Upper lobe of left lung (tissue), 6 donors: Measurements from ENCODE around the gene CDHR4. TPM values are rescaled to one million over a fixed set of nuclear protein-coding genes. Genes with fewer than 3 reads are reported as not detected.
A peak's percentile ranks its signal among the peaks of the same experiment; 100 is the strongest.
"Not testable (repeated sequence)": the region's sequence is repeated elsewhere in the genome, so short reads cannot be mapped to it uniquely, and the experiment has no call there.

Experiments
- ATAC-seq, 2 donors: fragments of 200-7000 bp; cut with Tn5 transposase; one replicate each; pipeline ENCODE4 v1.9.1; 2022; ENCODE audit warnings: mild to moderate bottlenecking in 2 of 2, moderate library complexity in 2 of 2; ENCODE audit not compliant: low FRiP score in 2 of 2
- DNase-seq, 2 donors: peaks; one replicate each; pipeline ENCODE4 v3.0.0-alpha.2; 2019 to 2020
- H3K27ac ChIP-seq, 4 donors: fragments of 200-600 bp; sonication (generic); one replicate each; pipeline ENCODE4 v1.5.1; 2016 to 2019
- H3K27me3 ChIP-seq, 4 donors: fragments of 200-600 bp; sonication (generic); one replicate each; pipeline ENCODE4 v1.5.1; 2017 to 2019
- H3K36me3 ChIP-seq, 4 donors: fragments of 200-600 bp; sonication (generic); one replicate each; pipeline ENCODE4 v1.5.1; 2016 to 2019
- H3K4me1 ChIP-seq, 4 donors: fragments of 200-600 bp; sonication (generic); one replicate each; pipeline ENCODE4 v1.5.1; 2018 to 2019
- H3K4me3 ChIP-seq, 4 donors: fragments of 200-600 bp; sonication (generic); one replicate each; pipeline ENCODE4 v1.5.1; 2017 to 2019; ENCODE audit warnings: mild to moderate bottlenecking in 2 of 4, moderate library complexity in 1 of 4
- H3K9me3 ChIP-seq, 4 donors: fragments of 200-600 bp; sonication (generic); one replicate each; pipeline ENCODE4 v1.5.1; 2018 to 2019
- CTCF ChIP-seq, 6 experiments: fragments of 450-650 bp in 4 of 6; fragments of 200-600 bp in 2 of 6; sonication (generic) in 2 of 6; IDR thresholded peaks; one replicate each; pipeline ENCODE4 v1.5.1; 2016 to 2019; ENCODE audit warnings: antibody characterized with exemption in 6 of 6
- EP300 ChIP-seq, 4 donors: sonication (generic); formaldehyde crosslinking; IDR thresholded peaks; one replicate each; pipeline ENCODE4 v1.5.1; 2017; ENCODE audit warnings: antibody characterized with exemption in 4 of 4, control low read depth in 2 of 4
- POLR2A ChIP-seq, 4 donors: fragments of 450-650 bp; IDR thresholded peaks; one replicate each; pipeline ENCODE4 v1.5.1; 2016 to 2017; ENCODE audit warnings: antibody characterized with exemption in 4 of 4, mild to moderate bottlenecking in 2 of 4
- POLR2AphosphoS5 ChIP-seq, 2 donors: sonication (generic); formaldehyde crosslinking; IDR thresholded peaks; one replicate each; pipeline ENCODE4 v1.5.1; 2017; ENCODE audit warnings: antibody characterized with exemption in 2 of 2
- WGBS, 2 donors: methylation state at CpG; one replicate each; pipeline ENCODE4 v1.1.5; 2017 to 2018; 5-methylcytosine and 5-hydroxymethylcytosine counted together
- total RNA-seq, 6 donors: library from RNA; depleted of rRNA in 4 of 6; stranded (reverse); fragments of >200 nt in 4 of 6; gene quantifications; one replicate each; pipeline versions ENCODE4 v1.1.0 to v1.2.1, GENCODE V29; 2016 to 2021
- donor health status: DM: no; HTN: no; CAD: no; lungs with moderate emphysema.
- donor health status: DM: no; HTN: yes; CAD: no; lungs with severe emphysema.

CDHR4 gene
- total RNA-seq, 6 donors from 2014 or later: 0.66 to 21.9 (median 7.0) TPM

GRCh38 chr3:49786357-49787181 is 13.1 kb downstream of the CDHR4 start, which contains the start of gene IP6K1:
Gene IP6K1 (minus strand): TSS chr3:49786542. CDS start chr3:49748040, 38,502 bp downstream.
- peak in 4 of 6 experiments; percentile 29 to 33 (median 32) for TF ChIP-seq CTCF (IDR thresholded peaks at IDR 0.05)
- no peak for TF ChIP-seq EP300 (IDR thresholded peaks at IDR 0.05)
- TF ChIP-seq POLR2AphosphoS5 (IDR thresholded peaks at IDR 0.05): peak; percentile 85 to 93
- TF ChIP-seq POLR2A (IDR thresholded peaks at IDR 0.05): peak; percentile 65 to 93 (median 72)
- peaks cover 0 to 22% (median 3%) of the 10 kb centered on the region in 4 donors for H3K36me3 ChIP-seq
- H3K27ac ChIP-seq: peak within 1 kb of the TSS; percentile 93 to 99 (median 96)
- H3K27me3 ChIP-seq: no peaks in the 10 kb centered on the region
- H3K4me1 ChIP-seq: peaks cover 28 to 46% (median 29%) of the 10 kb centered on the region in 4 donors
- ATAC-seq: peak; percentile 99 to 100
- H3K4me3 ChIP-seq: peak within 1 kb of the TSS; percentile 87 to 96 (median 88)
- H3K9me3 ChIP-seq: no peaks in the 10 kb centered on the region
- DNase-seq: peak; percentile 100
- 4% methylated on average over 24 of the region's 55 CpGs; no CpG with 5 or more reads in 1 of the 2 donors for WGBS, 2 donors

DNA sequence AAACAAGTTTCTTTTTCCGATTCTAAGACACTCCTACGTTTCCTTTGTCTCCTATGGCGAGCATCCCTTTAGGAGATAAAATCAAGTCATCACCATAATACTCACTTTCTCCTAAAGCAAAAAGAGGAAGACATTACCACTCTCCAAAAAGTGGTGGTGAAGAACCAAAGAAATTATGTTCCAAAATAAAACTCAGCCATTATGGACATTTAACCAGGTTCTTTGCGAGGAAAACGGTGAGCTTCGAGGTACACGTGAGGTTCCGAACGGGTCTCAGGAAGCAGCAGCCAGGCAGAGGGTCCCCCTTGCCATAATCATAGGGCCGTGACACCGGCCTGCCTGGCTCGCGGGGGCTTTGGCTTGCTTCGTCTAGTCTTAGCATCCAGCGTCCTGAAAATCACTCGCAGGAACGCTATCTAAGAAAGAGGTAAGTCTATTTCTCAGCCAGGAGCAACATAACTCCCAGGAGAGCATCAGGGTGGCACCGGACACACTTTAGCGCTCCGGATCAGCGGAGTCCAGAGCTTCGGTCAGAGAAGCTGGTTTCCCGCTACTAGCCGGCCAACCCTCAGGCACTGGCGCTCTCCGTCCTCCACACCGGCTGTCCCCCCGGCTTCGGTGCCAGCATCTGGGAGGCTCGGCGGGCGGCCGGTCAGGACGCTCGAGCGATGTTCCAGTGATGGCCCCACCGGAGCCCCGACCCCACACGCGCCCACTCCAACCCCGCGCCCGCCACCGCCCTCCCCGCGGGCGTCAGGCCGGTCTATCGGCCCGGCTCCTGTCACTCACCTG is 13.9 kb downstream of the CDHR4 start:
- Histone ChIP-seq H3K4me3 (peak overlapping the region; percentile 87 to 96 (median 88)), H3K36me3 (peaks cover 0 to 26% (median 9%) of the 10 kb centered on the region in 4 donors), H3K9me3 (no peaks in the 10 kb centered on the region), H3K27ac (peak overlapping the region; percentile 93 to 99 (median 96)), H3K27me3 (no peaks in the 10 kb centered on the region), H3K4me1 (peaks cover 32 to 54% (median 36%) of the 10 kb centered on the region in 4 donors)
- peak; percentile 0 to 67 for ATAC-seq
- 2 to 3% methylated on average over 15 to 32 of the region's 50 CpGs for WGBS, 2 donors
- peak in 1 of 2 donors; percentile 35 for DNase-seq
- TF ChIP-seq POLR2A (IDR thresholded peaks at IDR 0.05) (no peak), EP300 (IDR thresholded peaks at IDR 0.05) (no peak), POLR2AphosphoS5 (IDR thresholded peaks at IDR 0.05) (no peak), CTCF (IDR thresholded peaks at IDR 0.05) (no peak)

DNA sequence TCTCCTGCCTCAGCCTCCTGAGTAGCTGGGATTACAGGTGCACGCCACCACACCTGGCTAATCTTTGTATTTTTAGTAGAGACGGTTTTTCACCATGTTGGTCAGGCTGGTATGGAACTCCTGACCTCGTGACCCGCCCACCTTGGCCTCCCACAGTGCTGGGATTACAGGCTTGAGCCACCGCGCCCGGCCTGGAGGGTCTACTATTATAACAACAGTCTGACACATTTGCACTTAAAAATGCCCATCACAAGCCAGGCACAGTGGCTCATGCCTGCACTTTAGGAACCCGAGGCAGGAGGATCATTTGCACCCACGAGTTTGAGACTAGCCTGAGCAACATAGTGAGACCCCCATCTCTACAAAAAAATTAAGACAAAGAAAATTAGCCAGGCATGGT is 17.4 kb downstream of the CDHR4 start:
- not testable (repeated sequence) for H3K9me3 ChIP-seq, H3K4me3 ChIP-seq, ATAC-seq, H3K27me3 ChIP-seq, H3K27ac ChIP-seq
- peak in 1 of 2 donors; percentile 27 for DNase-seq
- Histone ChIP-seq H3K4me1 (peaks cover 39 to 76% (median 45%) of the 10 kb centered on the region in 4 donors), H3K36me3 (peaks cover 0 to 37% (median 11%) of the 10 kb centered on the region in 4 donors)
- WGBS, 2 donors: 95 to 97% methylated on average over 8 to 9 of the region's 9 CpGs

- H3K27me3 ChIP-seq: no peaks in the 10 kb centered on the region
- H3K4me1 ChIP-seq: peaks cover 33 to 70% (median 41%) of the 10 kb centered on the region in 4 donors
- no peak overlapping the region for H3K27ac ChIP-seq
- H3K4me3 ChIP-seq: no peak overlapping the region
- H3K9me3 ChIP-seq: no peaks in the 10 kb centered on the region
- peaks cover 0 to 44% (median 14%) of the 10 kb centered on the region in 4 donors for H3K36me3 ChIP-seq
- DNase-seq: no peak
- TF ChIP-seq POLR2A (IDR thresholded peaks at IDR 0.05) (no peak), CTCF (IDR thresholded peaks at IDR 0.05) (no peak), EP300 (IDR thresholded peaks at IDR 0.05) (no peak), POLR2AphosphoS5 (IDR thresholded peaks at IDR 0.05) (no peak)
- 86% methylated on average over 5 of the region's 5 CpGs for WGBS, 2 donors
- ATAC-seq: no peak
These were observed 18.1 kb downstream of the CDHR4 start for GRCh38 chr3:49781415-49782199.

GRCh38 chr3:49780975-49781365 is 18.7 kb downstream of the CDHR4 start:
- not testable (repeated sequence) for H3K4me3 ChIP-seq, H3K27me3 ChIP-seq, ATAC-seq, H3K9me3 ChIP-seq, H3K27ac ChIP-seq
- DNase-seq: peak in 1 of 2 donors; percentile 62
- Histone ChIP-seq H3K4me1 (peaks cover 33 to 70% (median 41%) of the 10 kb centered on the region in 4 donors), H3K36me3 (peaks cover 0 to 48% (median 14%) of the 10 kb centered on the region in 4 donors)
- 73 to 86% methylated on average over 9 of the region's 9 CpGs for WGBS, 2 donors
